BJ (cell line): ENCODE measurements around the gene PFKL. TPM values are rescaled to one million over a fixed set of nuclear protein-coding genes. Genes with fewer than 3 reads are reported as not detected.

Experiments used
- CTCF ChIA-PET: fragments of 350-600 bp; formaldehyde crosslinking; extraction: SDS; loops from one replicate; lab custom pipeline; 2021; ENCODE audit warnings: antibody characterized with exemption, inconsistent platforms; lab: Yijun Ruan, JAX
- POLR2A ChIA-PET: fragments of 300-600 bp; sonication (Branson Sonifier 250); formaldehyde crosslinking; extraction: SDS; loops from one replicate; lab custom pipeline; 2021; ENCODE audit warnings: antibody characterized with exemption; lab: Charles Lee
- DNase-seq: peaks from one replicate; pipeline ENCODE4 v3.0.0-alpha.2; 2011; ENCODE audit warnings: low read depth
- H3K27me3 ChIP-seq: 2 replicates; pipeline ENCODE4 v1.6.0; 2011; ENCODE audit warnings: low read length; ENCODE audit not compliant: control insufficient read depth, insufficient read depth
- H3K36me3 ChIP-seq: 2 replicates; pipeline ENCODE4 v1.5.1; 2011; ENCODE audit warnings: low read length; ENCODE audit not compliant: control insufficient read depth, insufficient read depth
- H3K4me3 ChIP-seq: 2 replicates; pipeline ENCODE4 v1.5.1; 2011; ENCODE audit warnings: low read depth, mild to moderate bottlenecking, control low read depth, low read length
- CTCF ChIP-seq: IDR thresholded peaks from 2 replicates; pipeline ENCODE4 v1.5.1; 2011; ENCODE audit warnings: low read depth, mild to moderate bottlenecking, control low read depth, inconsistent platforms, low read length, moderate library complexity; ENCODE audit not compliant: insufficient read depth
- polyA plus RNA-seq: library from polyadenylated mRNA; depleted of rRNA; stranded (reverse); fragments of >200 nt; gene quantifications from 2 replicates; pipeline ENCODE4 v1.2.3, GENCODE V29; 2011

The PFKL gene
- polyA plus RNA-seq, 1 experiment = 152 TPM

DNA sequence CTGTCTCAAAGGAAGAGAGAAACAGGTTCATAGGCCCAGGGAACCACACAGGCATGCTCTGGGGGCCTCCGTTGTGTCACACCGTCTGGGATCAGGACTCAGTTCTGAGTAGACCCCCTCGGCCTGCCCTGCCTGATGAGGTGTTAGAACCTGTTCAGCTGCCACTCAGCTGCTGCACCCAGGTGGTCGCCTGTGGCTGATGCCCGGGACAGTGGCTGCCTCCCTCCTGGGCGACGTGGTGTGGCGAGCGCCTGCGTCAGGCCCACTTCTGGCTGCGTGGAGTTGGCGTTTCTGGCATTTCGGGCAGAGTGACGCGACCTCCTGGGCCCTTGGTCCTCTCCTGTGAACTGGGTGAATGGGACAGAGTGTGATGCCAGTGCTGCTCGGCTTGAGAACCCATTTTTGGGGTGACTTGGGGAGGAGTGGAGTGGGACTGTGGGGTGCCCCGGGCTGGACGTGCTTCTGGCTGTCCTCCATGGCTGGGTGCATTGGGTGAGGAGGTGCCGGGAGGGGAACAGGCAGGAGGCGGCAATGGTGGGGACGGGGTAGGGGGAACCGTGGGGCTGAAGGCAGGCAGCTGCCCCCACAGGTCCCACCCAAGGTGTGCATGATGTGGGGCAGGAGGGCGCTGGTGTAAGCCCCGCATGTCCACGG is 28.5 kb downstream of the PFKL start:
- Histone ChIP-seq H3K4me3 (no peak overlapping the region), H3K36me3 (peaks cover 21% of the 10 kb centered on the region), H3K27me3 (no peaks in the 10 kb centered on the region)
- ChIA-PET CTCF (interaction anchor here (0.7 kb wide), 1 partner anchor 10 kb away, joined by 3 read pairs; no protein-coding TSS in a partner anchor), POLR2A (no interaction called here)
- no peak for DNase-seq
- no peak for TF ChIP-seq CTCF

GRCh38 chr21:44329086-44329889 is 29.4 kb downstream of the PFKL start:
- ChIA-PET CTCF (interaction anchor here (1.0 to 1.2 kb wide), 2 partner anchors 9 to 30 kb away, joined by 3 to 5 read pairs; no protein-coding TSS in a partner anchor), POLR2A (no interaction called here)
- no peak for DNase-seq
- Histone ChIP-seq H3K36me3 (peaks cover 13% of the 10 kb centered on the region), H3K27me3 (no peaks in the 10 kb centered on the region), H3K4me3 (no peak overlapping the region)
- TF ChIP-seq CTCF = no peak

DNA sequence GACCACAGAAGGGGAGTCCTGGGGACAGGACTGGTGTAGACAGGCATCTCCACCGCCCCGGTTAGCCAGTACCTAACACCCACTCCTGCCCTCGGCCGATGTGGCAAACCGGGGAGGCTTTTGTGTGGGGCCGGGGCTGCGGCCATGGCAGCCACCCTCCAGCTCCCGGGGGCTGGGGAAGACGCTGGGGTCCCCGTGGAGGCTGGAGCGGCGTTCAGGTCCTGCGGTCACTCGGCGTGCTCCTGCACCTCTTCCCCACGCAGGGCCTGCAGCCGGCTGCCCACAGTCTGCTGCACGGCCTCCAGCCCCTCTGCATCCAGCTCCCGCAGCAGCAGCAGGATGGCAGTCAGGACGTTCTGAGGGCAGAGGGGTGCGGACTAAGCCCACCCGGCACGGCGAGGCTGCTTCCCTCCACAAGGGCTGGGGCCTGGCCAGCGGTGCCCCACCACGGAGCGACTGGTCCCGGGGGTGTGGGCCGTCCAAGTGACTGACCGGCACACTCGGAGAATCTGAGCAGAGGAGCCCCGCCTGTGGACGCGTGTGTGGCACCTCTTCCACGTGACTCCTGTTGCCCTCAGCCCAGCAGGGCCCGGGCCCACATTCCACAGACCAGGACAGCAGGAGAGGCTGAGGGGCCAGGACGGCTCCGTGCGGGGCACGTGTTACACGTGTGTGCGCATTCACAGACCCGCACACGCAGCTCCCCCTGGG is 30.3 kb downstream of the PFKL start:
- TF ChIP-seq CTCF = no peak
- Histone ChIP-seq H3K4me3 (no peak overlapping the region), H3K27me3 (no peaks in the 10 kb centered on the region), H3K36me3 (peaks cover 10% of the 10 kb centered on the region; the same call in 1 of the 2 replicates)
- DNase-seq = no peak
- ChIA-PET POLR2A (no interaction called here), CTCF (interaction anchor here (1.0 to 1.2 kb wide), 2 partner anchors 8 to 31 kb away, joined by 3 to 5 read pairs; no protein-coding TSS in a partner anchor)

GRCh38 chr21:44330698-44331097 is 30.8 kb downstream of the PFKL start:
- CTCF ChIA-PET = no interaction called here
- no peak for TF ChIP-seq CTCF
- POLR2A ChIA-PET = no interaction called here
- H3K36me3 ChIP-seq = peaks cover 11% of the 10 kb centered on the region
- no peaks in the 10 kb centered on the region for H3K27me3 ChIP-seq
- no peak overlapping the region for H3K4me3 ChIP-seq
- DNase-seq = no peak

DNA sequence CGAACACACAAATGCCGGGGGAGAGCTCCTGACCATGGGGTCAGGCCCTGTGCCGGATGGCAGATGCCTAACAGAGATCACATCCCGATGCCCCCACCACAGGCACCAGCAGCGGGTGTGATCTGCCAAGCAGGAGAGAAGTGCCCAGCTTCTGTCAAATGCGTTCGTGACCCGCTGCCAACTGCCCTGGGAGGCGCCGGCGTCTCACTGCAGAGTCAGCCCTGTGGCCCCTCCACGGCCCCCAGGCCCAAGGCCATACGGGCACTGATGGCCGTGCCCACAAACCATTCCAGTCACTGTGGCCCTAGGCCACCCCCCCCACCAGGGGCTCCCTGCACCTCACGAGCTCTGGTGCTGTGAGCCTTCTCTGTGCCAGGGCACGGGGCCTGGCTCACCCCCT is 31.4 kb downstream of the PFKL start:
- no peaks in the 10 kb centered on the region for H3K27me3 ChIP-seq
- H3K36me3 ChIP-seq = peaks cover 10% of the 10 kb centered on the region
- no peak overlapping the region for H3K4me3 ChIP-seq
- ChIA-PET POLR2A (no interaction called here), CTCF (no interaction called here)
- no peak for DNase-seq
- no peak for TF ChIP-seq CTCF
